HepG2 (cell line): ENCODE data around the gene PIKFYVE. TPM values are rescaled to one million over a fixed set of nuclear protein-coding genes. Genes with fewer than 3 reads are reported as not detected.
A peak's percentile ranks its signal among the peaks of the same experiment; 100 is the strongest.

Source experiments
- DPF2 ChIP-seq: sonication (generic); formaldehyde crosslinking; IDR thresholded peaks from 2 replicates; pipeline ENCODE4 v1.4.0; 2020; ENCODE audit warnings: mild to moderate bottlenecking, low read depth, missing genetic modification reagents, borderline replicate concordance
- EEA1 ChIP-seq: sonication (generic); formaldehyde crosslinking; IDR thresholded peaks from 2 replicates; pipeline ENCODE4 v1.5.1; 2020; ENCODE audit warnings: mild to moderate bottlenecking, missing genetic modification reagents, borderline replicate concordance
- GABPA ChIP-seq, 2 experiments: IDR thresholded peaks; 2 replicates each; pipeline ENCODE4 v1.6.1; 2011 to 2016; ENCODE audit warnings: low read depth in 2 of 2, low read length in 1 of 2, missing biosample characterization in 1 of 2, missing genetic modification characterization in 1 of 2
- GLI4 ChIP-seq: sonication (generic); formaldehyde crosslinking; IDR thresholded peaks from 2 replicates; pipeline ENCODE4 v1.5.1; 2020; ENCODE audit warnings: missing genetic modification reagents, mild to moderate bottlenecking, moderate library complexity, borderline replicate concordance
- HNRNPL ChIP-seq: fragments of 200-400 bp; formaldehyde crosslinking; IDR thresholded peaks from 2 replicates; pipeline ENCODE4 v1.6.1; 2017; ENCODE audit warnings: mild to moderate bottlenecking, low read depth, low read length
- JARID2 ChIP-seq: sonication (generic); formaldehyde crosslinking; IDR thresholded peaks from 2 replicates; pipeline ENCODE4 v1.8.1; 2023; ENCODE audit warnings: missing genetic modification reagents, inconsistent platforms; ENCODE audit not compliant: insufficient replicate concordance
- KAT7 ChIP-seq: IDR thresholded peaks from 2 replicates; pipeline ENCODE4 v1.6.1; 2018; ENCODE audit warnings: borderline replicate concordance, missing compliant biosample characterization
- MLLT10 ChIP-seq: sonication (generic); formaldehyde crosslinking; IDR thresholded peaks from 2 replicates; pipeline ENCODE4 v1.4.0; 2020; ENCODE audit warnings: missing genetic modification reagents
- SMARCC2 ChIP-seq: fragments of 450-650 bp; IDR thresholded peaks from 2 replicates; pipeline ENCODE4 v1.6.1; 2017; ENCODE audit warnings: antibody characterized with exemption, mild to moderate bottlenecking
- TCF7L2 ChIP-seq: IDR thresholded peaks from 2 replicates; pipeline ENCODE4 v1.6.1; 2011; ENCODE audit warnings: mild to moderate bottlenecking, low read depth, low read length, moderate library complexity
- ZNF124 ChIP-seq: sonication (generic); formaldehyde crosslinking; IDR thresholded peaks from 2 replicates; pipeline ENCODE4 v1.4.0; 2020; ENCODE audit warnings: missing genetic modification reagents
- ZNF329 ChIP-seq: sonication (generic); formaldehyde crosslinking; IDR thresholded peaks from 2 replicates; pipeline ENCODE4 v1.9.0; 2021; ENCODE audit warnings: low read depth, mild to moderate bottlenecking, missing genetic modification reagents
- ZSCAN20 ChIP-seq: sonication (generic); formaldehyde crosslinking; IDR thresholded peaks from 2 replicates; pipeline ENCODE4 v1.4.0; 2020; ENCODE audit warnings: missing genetic modification reagents, mild to moderate bottlenecking, borderline replicate concordance
- polyA plus RNA-seq, 8 experiments: library from polyadenylated mRNA; depleted of rRNA in 3 of 8; stranded (reverse) in 7 of 8; unstranded in 1 of 8; fragments of >200 nt; fragmentation: Illumina TruSeq in 4 of 8; extraction: Trizol in 4 of 8; gene quantifications; 2 replicates each; pipeline versions ENCODE4 v1.2.1 to v1.2.3, GENCODE V29; 2011 to 2016; ENCODE audit warnings: low read depth in 4 of 8, missing spikeins in 1 of 8, mixed read lengths in 1 of 8; ENCODE audit not compliant: insufficient read depth in 1 of 8
- total RNA-seq, 5 experiments: library from RNA; depleted of rRNA; stranded (reverse); fragments of >200 nt; fragmentation: Illumina TruSeq; extraction: Trizol; gene quantifications; 2 replicates each; pipeline ENCODE4 v1.2.3, GENCODE V29; 2016; ENCODE audit warnings: low read depth in 1 of 5
- TF ChIP-seq, protein P1 (sequence below): sonication (generic); formaldehyde crosslinking; IDR thresholded peaks from 2 replicates; pipeline ENCODE4 v1.9.0; 2021; ENCODE audit warnings: mild to moderate bottlenecking, missing genetic modification reagents
- TF ChIP-seq, protein P2 (sequence below): sonication (generic); formaldehyde crosslinking; IDR thresholded peaks from 2 replicates; pipeline ENCODE4 v1.4.0; 2020; ENCODE audit warnings: missing genetic modification reagents; ENCODE audit errors: not compliant biosample characterization
- TF ChIP-seq, protein P3 (sequence below): sonication (generic); formaldehyde crosslinking; IDR thresholded peaks from 2 replicates; pipeline ENCODE4 v1.8.0; 2022; ENCODE audit warnings: mild to moderate bottlenecking, missing genetic modification reagents; ENCODE audit not compliant: insufficient replicate concordance
- TF ChIP-seq, protein P4 (sequence below): sonication (generic); formaldehyde crosslinking; IDR thresholded peaks from 2 replicates; pipeline ENCODE4 v1.5.0; 2020; ENCODE audit warnings: missing genetic modification reagents, mild to moderate bottlenecking, borderline replicate concordance

PIKFYVE gene
- total and polyA plus RNA-seq, 2 of the 13 experiments (the other 11 are each of a cell fraction or from before 2014, with no cell fraction given), result 20.2 to 21.7 TPM

DNA sequence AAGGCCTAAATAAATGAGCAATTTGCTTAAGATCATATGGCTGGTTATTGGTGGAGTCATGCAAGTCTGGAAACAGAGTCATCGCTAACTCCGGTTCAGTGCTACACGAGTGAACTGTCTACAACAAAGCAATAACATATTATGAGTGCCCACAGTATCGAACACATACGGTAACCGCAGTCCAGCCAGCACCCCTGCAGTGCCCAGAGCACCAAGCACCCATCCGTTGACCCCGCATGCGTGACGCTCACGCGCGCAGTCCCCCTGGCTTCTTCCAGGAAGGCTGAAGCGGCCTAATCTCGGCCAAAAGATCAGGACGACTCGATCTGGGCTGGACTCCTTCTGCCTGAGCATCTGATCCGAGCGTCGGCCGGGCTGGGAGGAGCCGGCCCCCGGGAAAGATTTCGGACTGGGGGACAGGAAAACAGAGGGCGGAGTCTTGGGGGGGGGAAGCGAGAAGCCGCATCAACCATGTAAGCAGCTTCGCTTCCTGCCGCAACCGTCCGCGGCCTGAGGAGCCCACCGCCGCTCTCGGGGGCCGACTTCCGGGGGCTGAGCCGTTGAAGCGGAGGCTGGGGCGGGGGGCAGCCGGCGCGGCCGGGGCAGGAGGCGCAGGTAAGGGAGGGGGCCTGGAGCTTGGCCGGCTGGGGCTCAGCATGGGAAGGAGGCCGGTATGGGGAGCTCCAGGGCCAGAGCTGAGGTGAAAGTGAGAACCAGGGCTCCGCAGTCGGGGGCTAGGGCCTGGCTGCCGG lies at the start of gene PIKFYVE (continued):
- TF ChIP-seq, protein P1, sequence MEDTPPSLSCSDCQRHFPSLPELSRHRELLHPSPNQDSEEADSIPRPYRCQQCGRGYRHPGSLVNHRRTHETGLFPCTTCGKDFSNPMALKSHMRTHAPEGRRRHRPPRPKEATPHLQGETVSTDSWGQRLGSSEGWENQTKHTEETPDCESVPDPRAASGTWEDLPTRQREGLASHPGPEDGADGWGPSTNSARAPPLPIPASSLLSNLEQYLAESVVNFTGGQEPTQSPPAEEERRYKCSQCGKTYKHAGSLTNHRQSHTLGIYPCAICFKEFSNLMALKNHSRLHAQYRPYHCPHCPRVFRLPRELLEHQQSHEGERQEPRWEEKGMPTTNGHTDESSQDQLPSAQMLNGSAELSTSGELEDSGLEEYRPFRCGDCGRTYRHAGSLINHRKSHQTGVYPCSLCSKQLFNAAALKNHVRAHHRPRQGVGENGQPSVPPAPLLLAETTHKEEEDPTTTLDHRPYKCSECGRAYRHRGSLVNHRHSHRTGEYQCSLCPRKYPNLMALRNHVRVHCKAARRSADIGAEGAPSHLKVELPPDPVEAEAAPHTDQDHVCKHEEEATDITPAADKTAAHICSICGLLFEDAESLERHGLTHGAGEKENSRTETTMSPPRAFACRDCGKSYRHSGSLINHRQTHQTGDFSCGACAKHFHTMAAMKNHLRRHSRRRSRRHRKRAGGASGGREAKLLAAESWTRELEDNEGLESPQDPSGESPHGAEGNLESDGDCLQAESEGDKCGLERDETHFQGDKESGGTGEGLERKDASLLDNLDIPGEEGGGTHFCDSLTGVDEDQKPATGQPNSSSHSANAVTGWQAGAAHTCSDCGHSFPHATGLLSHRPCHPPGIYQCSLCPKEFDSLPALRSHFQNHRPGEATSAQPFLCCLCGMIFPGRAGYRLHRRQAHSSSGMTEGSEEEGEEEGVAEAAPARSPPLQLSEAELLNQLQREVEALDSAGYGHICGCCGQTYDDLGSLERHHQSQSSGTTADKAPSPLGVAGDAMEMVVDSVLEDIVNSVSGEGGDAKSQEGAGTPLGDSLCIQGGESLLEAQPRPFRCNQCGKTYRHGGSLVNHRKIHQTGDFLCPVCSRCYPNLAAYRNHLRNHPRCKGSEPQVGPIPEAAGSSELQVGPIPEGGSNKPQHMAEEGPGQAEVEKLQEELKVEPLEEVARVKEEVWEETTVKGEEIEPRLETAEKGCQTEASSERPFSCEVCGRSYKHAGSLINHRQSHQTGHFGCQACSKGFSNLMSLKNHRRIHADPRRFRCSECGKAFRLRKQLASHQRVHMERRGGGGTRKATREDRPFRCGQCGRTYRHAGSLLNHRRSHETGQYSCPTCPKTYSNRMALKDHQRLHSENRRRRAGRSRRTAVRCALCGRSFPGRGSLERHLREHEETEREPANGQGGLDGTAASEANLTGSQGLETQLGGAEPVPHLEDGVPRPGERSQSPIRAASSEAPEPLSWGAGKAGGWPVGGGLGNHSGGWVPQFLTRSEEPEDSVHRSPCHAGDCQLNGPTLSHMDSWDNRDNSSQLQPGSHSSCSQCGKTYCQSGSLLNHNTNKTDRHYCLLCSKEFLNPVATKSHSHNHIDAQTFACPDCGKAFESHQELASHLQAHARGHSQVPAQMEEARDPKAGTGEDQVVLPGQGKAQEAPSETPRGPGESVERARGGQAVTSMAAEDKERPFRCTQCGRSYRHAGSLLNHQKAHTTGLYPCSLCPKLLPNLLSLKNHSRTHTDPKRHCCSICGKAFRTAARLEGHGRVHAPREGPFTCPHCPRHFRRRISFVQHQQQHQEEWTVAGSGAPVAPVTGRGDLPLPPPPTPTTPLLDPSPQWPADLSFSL (CRISPR knock-in tag), result no peak
- TF ChIP-seq KAT7 (peak; percentile 96), ZNF124 (CRISPR knock-in tag) (peak; percentile 40; the same call in 1 of the 2 replicates), ZNF329 (CRISPR knock-in tag) (peak; percentile 88), EEA1 (CRISPR knock-in tag) (no peak; the same call in none of the 2 replicates), HNRNPL (peak; percentile 71; the same call in 1 of the 2 replicates), GABPA (IDR thresholded peaks at IDR 0.05; ENCODE audit: low read depth, low read length) (peak; percentile 66), GABPA (CRISPR knock-in tag; IDR thresholded peaks at IDR 0.05; ENCODE audit: low read depth) (peak; percentile 85), SMARCC2 (no peak), ZSCAN20 (CRISPR knock-in tag) (0 out of 2 replicates have a peak, but pooled peaks have one; percentile 47), GLI4 (0 out of 2 replicates have a peak, but pooled peaks have one; percentile 50), MLLT10 (CRISPR knock-in tag) (no peak), DPF2 (CRISPR knock-in tag) (peak; percentile 45; the same call in 1 of the 2 replicates), JARID2 (CRISPR knock-in tag) (no peak), TCF7L2 (no peak)
- TF ChIP-seq, protein P2, sequence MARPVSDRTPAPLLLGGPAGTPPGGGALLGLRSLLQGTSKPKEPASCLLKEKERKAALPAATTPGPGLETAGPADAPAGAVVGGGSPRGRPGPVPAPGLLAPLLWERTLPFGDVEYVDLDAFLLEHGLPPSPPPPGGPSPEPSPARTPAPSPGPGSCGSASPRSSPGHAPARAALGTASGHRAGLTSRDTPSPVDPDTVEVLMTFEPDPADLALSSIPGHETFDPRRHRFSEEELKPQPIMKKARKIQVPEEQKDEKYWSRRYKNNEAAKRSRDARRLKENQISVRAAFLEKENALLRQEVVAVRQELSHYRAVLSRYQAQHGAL (CRISPR knock-in tag), result no peak
- TF ChIP-seq, protein P3, sequence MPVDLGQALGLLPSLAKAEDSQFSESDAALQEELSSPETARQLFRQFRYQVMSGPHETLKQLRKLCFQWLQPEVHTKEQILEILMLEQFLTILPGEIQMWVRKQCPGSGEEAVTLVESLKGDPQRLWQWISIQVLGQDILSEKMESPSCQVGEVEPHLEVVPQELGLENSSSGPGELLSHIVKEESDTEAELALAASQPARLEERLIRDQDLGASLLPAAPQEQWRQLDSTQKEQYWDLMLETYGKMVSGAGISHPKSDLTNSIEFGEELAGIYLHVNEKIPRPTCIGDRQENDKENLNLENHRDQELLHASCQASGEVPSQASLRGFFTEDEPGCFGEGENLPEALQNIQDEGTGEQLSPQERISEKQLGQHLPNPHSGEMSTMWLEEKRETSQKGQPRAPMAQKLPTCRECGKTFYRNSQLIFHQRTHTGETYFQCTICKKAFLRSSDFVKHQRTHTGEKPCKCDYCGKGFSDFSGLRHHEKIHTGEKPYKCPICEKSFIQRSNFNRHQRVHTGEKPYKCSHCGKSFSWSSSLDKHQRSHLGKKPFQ (CRISPR knock-in tag), result peak; percentile 92
- TF ChIP-seq, protein P4, sequence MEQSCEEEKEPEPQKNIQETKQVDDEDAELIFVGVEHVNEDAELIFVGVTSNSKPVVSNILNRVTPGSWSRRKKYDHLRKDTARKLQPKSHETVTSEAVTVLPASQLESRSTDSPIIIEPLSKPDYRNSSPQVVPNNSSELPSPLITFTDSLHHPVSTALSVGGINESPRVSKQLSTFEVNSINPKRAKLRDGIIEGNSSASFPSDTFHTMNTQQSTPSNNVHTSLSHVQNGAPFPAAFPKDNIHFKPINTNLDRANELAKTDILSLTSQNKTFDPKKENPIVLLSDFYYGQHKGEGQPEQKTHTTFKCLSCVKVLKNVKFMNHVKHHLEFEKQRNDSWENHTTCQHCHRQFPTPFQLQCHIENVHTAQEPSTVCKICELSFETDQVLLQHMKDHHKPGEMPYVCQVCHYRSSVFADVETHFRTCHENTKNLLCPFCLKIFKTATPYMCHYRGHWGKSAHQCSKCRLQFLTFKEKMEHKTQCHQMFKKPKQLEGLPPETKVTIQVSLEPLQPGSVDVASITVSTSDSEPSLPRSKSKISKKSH, result peak; percentile 93
